Upper lobe of left lung (tissue), 6 donors: ENCODE data around the gene SCNN1B. TPM values are rescaled to one million over a fixed set of nuclear protein-coding genes. Genes with fewer than 3 reads are reported as not detected.

Experiments
- ATAC-seq, 2 donors: fragments of 200-7000 bp; cut with Tn5 transposase; one replicate each; pipeline ENCODE4 v1.9.1; 2022; ENCODE audit warnings: mild to moderate bottlenecking in 2 of 2, moderate library complexity in 2 of 2; ENCODE audit not compliant: low FRiP score in 2 of 2
- DNase-seq, 2 donors: peaks; one replicate each; pipeline ENCODE4 v3.0.0-alpha.2; 2019 to 2020
- H3K27ac ChIP-seq, 4 donors: fragments of 200-600 bp; sonication (generic); one replicate each; pipeline ENCODE4 v1.5.1; 2016 to 2019
- H3K27me3 ChIP-seq, 4 donors: fragments of 200-600 bp; sonication (generic); one replicate each; pipeline ENCODE4 v1.5.1; 2017 to 2019
- H3K36me3 ChIP-seq, 4 donors: fragments of 200-600 bp; sonication (generic); one replicate each; pipeline ENCODE4 v1.5.1; 2016 to 2019
- H3K4me1 ChIP-seq, 4 donors: fragments of 200-600 bp; sonication (generic); one replicate each; pipeline ENCODE4 v1.5.1; 2018 to 2019
- H3K4me3 ChIP-seq, 4 donors: fragments of 200-600 bp; sonication (generic); one replicate each; pipeline ENCODE4 v1.5.1; 2017 to 2019; ENCODE audit warnings: mild to moderate bottlenecking in 2 of 4, moderate library complexity in 1 of 4
- H3K9me3 ChIP-seq, 4 donors: fragments of 200-600 bp; sonication (generic); one replicate each; pipeline ENCODE4 v1.5.1; 2018 to 2019
- CTCF ChIP-seq, 6 experiments: fragments of 450-650 bp in 4 of 6; fragments of 200-600 bp in 2 of 6; sonication (generic) in 2 of 6; IDR thresholded peaks; one replicate each; pipeline ENCODE4 v1.5.1; 2016 to 2019; ENCODE audit warnings: antibody characterized with exemption in 6 of 6
- EP300 ChIP-seq, 4 donors: sonication (generic); formaldehyde crosslinking; IDR thresholded peaks; one replicate each; pipeline ENCODE4 v1.5.1; 2017; ENCODE audit warnings: antibody characterized with exemption in 4 of 4, control low read depth in 2 of 4
- POLR2A ChIP-seq, 4 donors: fragments of 450-650 bp; IDR thresholded peaks; one replicate each; pipeline ENCODE4 v1.5.1; 2016 to 2017; ENCODE audit warnings: antibody characterized with exemption in 4 of 4, mild to moderate bottlenecking in 2 of 4
- POLR2AphosphoS5 ChIP-seq, 2 donors: sonication (generic); formaldehyde crosslinking; IDR thresholded peaks; one replicate each; pipeline ENCODE4 v1.5.1; 2017; ENCODE audit warnings: antibody characterized with exemption in 2 of 2
- WGBS, 2 donors: methylation state at CpG; one replicate each; pipeline ENCODE4 v1.1.5; 2017 to 2018; 5-methylcytosine and 5-hydroxymethylcytosine counted together
- total RNA-seq, 6 donors: library from RNA; depleted of rRNA in 4 of 6; stranded (reverse); fragments of >200 nt in 4 of 6; gene quantifications; one replicate each; pipeline versions ENCODE4 v1.1.0 to v1.2.1, GENCODE V29; 2016 to 2021
- donor health status: DM: no; HTN: no; CAD: no; lungs with moderate emphysema.
- donor health status: DM: no; HTN: yes; CAD: no; lungs with severe emphysema.

The SCNN1B gene
- total RNA-seq, 6 donors from 2014 or later, result 40.3 to 82.0 (median 56.7) TPM

- Histone ChIP-seq H3K9me3 (no peaks in the 10 kb centered on the region), H3K27me3 (no peaks in the 10 kb centered on the region), H3K4me1 (peaks cover 0 to 33% (median 15%) of the 10 kb centered on the region in 4 donors), H3K4me3 (no peak overlapping the region), H3K27ac (peak overlapping the region in 1 of 4 donors; percentile 56), H3K36me3 (no peaks in the 10 kb centered on the region)
- 67 to 85% methylated on average over 2 of the region's 2 CpGs for WGBS, 2 donors
- ATAC-seq (no peak), DNase-seq (no peak)
- TF ChIP-seq EP300 (IDR thresholded peaks at IDR 0.05), result no peak
- no peak for TF ChIP-seq POLR2AphosphoS5 (IDR thresholded peaks at IDR 0.05)
- no peak for TF ChIP-seq POLR2A (IDR thresholded peaks at IDR 0.05)
- no peak for TF ChIP-seq CTCF (IDR thresholded peaks at IDR 0.05)
Measured at GRCh38 chr16:23316634-23317265, 14.6 kb downstream of the SCNN1B start.

GRCh38 chr16:23317266-23317661, 15.2 kb downstream of the SCNN1B start:
- H3K4me3 ChIP-seq, result no peak overlapping the region
- no peaks in the 10 kb centered on the region for H3K36me3 ChIP-seq
- H3K9me3 ChIP-seq, result no peaks in the 10 kb centered on the region
- peak in 1 of 2 donors; percentile 88 for DNase-seq
- peak; percentile 46 to 96 (median 88) for TF ChIP-seq EP300 (IDR thresholded peaks at IDR 0.05)
- peak; percentile 82 to 88 for TF ChIP-seq POLR2AphosphoS5 (IDR thresholded peaks at IDR 0.05)
- peak in 1 of 4 donors; percentile 26 for TF ChIP-seq POLR2A (IDR thresholded peaks at IDR 0.05)
- TF ChIP-seq CTCF (IDR thresholded peaks at IDR 0.05), result no peak
- H3K4me1 ChIP-seq, result peaks cover 0 to 33% (median 15%) of the 10 kb centered on the region in 4 donors
- no peaks in the 10 kb centered on the region for H3K27me3 ChIP-seq
- WGBS, 2 donors, result 60 to 67% methylated on average over 8 of the region's 8 CpGs
- ATAC-seq, result peak; percentile 58 to 77
- H3K27ac ChIP-seq, result peak overlapping the region; percentile 51 to 81 (median 56)

GRCh38 chr16:23317751-23318150, 15.6 kb downstream of the SCNN1B start:
- TF ChIP-seq POLR2A (IDR thresholded peaks at IDR 0.05) (no peak), POLR2AphosphoS5 (IDR thresholded peaks at IDR 0.05) (no peak)
- ATAC-seq (no peak), DNase-seq (no peak)
- Histone ChIP-seq H3K9me3 (no peaks in the 10 kb centered on the region), H3K4me3 (no peak overlapping the region), H3K4me1 (peaks cover 0 to 33% (median 15%) of the 10 kb centered on the region in 4 donors), H3K27ac (peak overlapping the region; percentile 51 to 81 (median 56)), H3K27me3 (no peaks in the 10 kb centered on the region), H3K36me3 (no peaks in the 10 kb centered on the region)
- 23 to 64% methylated on average over 1 to 2 of the region's 2 CpGs for WGBS, 2 donors

- WGBS, 2 donors, result 63 to 68% methylated on average over 2 of the region's 2 CpGs
- ATAC-seq (peak; percentile 27 to 74), DNase-seq (peak in 1 of 2 donors; percentile 88)
Measured at GRCh38 chr16:23318639-23319038, 16.5 kb downstream of the SCNN1B start.

More at GRCh38 chr16:23318639-23319038, 16.5 kb downstream of the SCNN1B start:
- TF ChIP-seq CTCF (IDR thresholded peaks at IDR 0.05), result no peak
- TF ChIP-seq POLR2AphosphoS5 (IDR thresholded peaks at IDR 0.05), result peak; percentile 45 to 51
- peak in 3 of 4 donors; percentile 39 to 84 (median 40) for TF ChIP-seq EP300 (IDR thresholded peaks at IDR 0.05)
- Histone ChIP-seq H3K27ac (peak overlapping the region; percentile 51 to 81 (median 56)), H3K9me3 (no peaks in the 10 kb centered on the region), H3K4me1 (peaks cover 0 to 33% (median 15%) of the 10 kb centered on the region in 4 donors), H3K27me3 (no peaks in the 10 kb centered on the region), H3K36me3 (no peaks in the 10 kb centered on the region), H3K4me3 (no peak overlapping the region)
